Common myeloid progenitor, CD34-positive (primary cell): Measurements from ENCODE around the gene ALS2CL.

Experiments used
- CTCF ChIA-PET: fragments of 350-600 bp; sonication (Branson Sonifier 250); formaldehyde crosslinking; loops from one replicate; lab custom pipeline; 2021; ENCODE audit warnings: antibody characterized with exemption; lab: Charles Lee
- POLR2A ChIA-PET: fragments of 350-600 bp; sonication (Branson Sonifier 250); formaldehyde crosslinking; loops from one replicate; lab custom pipeline; 2021; ENCODE audit warnings: antibody characterized with exemption; lab: Charles Lee
- DNase-seq, 3 donors: peaks; one replicate each; pipeline versions ENCODE4 v3.0.0 to v3.0.0-alpha.2; 2013
- H3K27ac ChIP-seq, 2 experiments: 1 replicate in 1 of 2; 2 replicates in 1 of 2; pipeline ENCODE4 v1.7.0; 2013; ENCODE audit warnings: inconsistent platforms in 2 of 2, low read length in 2 of 2, mild to moderate bottlenecking in 2 of 2, low read depth in 1 of 2, moderate library complexity in 1 of 2; ENCODE audit not compliant: severe bottlenecking in 2 of 2, insufficient read depth in 1 of 2, poor library complexity in 1 of 2
- H3K27me3 ChIP-seq, 5 experiments: replicated peaks in 2 of 5; 1 replicate in 3 of 5; 2 replicates in 2 of 5; pipeline versions ENCODE4 v1.6.1 to v1.7.0; 2013; ENCODE audit warnings: low read length in 4 of 5, mild to moderate bottlenecking in 2 of 5, moderate library complexity in 2 of 5, inconsistent platforms in 1 of 5; ENCODE audit not compliant: insufficient read depth in 5 of 5, control insufficient read depth in 4 of 5
- H3K36me3 ChIP-seq, 4 experiments: 1 replicate in 2 of 4; 2 replicates in 2 of 4; pipeline versions ENCODE4 v1.6.1 to v1.7.0; 2013; ENCODE audit warnings: low read length in 3 of 4, control low read depth in 1 of 4, mild to moderate bottlenecking in 1 of 4; ENCODE audit not compliant: control insufficient read depth in 4 of 4, insufficient read depth in 4 of 4
- H3K4me1 ChIP-seq, 4 experiments: 1 replicate in 3 of 4; 2 replicates in 1 of 4; pipeline versions ENCODE4 v1.6.1 to v1.7.1; 2013; ENCODE audit warnings: low read length in 3 of 4, mild to moderate bottlenecking in 3 of 4, control low read depth in 1 of 4, inconsistent platforms in 1 of 4, moderate library complexity in 1 of 4; ENCODE audit not compliant: control insufficient read depth in 4 of 4, insufficient read depth in 4 of 4; ENCODE audit errors: control extremely low read depth in 1 of 4
- H3K4me3 ChIP-seq, 7 experiments: 1 replicate in 4 of 7; 2 replicates in 3 of 7; pipeline versions ENCODE4 v1.5.1 to v1.7.0; 2013; ENCODE audit warnings: mild to moderate bottlenecking in 7 of 7, low read length in 6 of 7, moderate library complexity in 6 of 7, inconsistent platforms in 2 of 7, low read depth in 2 of 7, control low read depth in 1 of 7; ENCODE audit not compliant: insufficient read depth in 4 of 7, control insufficient read depth in 1 of 7; ENCODE audit errors: extremely low read depth in 1 of 7
- H3K9me3 ChIP-seq, 5 experiments: 1 replicate in 4 of 5; 2 replicates in 1 of 5; pipeline versions ENCODE4 v1.6.1 to v1.7.1; 2013; ENCODE audit warnings: low read length in 4 of 5, mild to moderate bottlenecking in 2 of 5, inconsistent platforms in 1 of 5, low read depth in 1 of 5, moderate library complexity in 1 of 5; ENCODE audit not compliant: control insufficient read depth in 4 of 5, insufficient read depth in 2 of 5; ENCODE audit errors: control extremely low read depth in 1 of 5
- WGBS: methylation state at CpG from one replicate; pipeline ENCODE4 v1.1.5; 2013; ENCODE audit not compliant: insufficient coverage; 5-methylcytosine and 5-hydroxymethylcytosine counted together

The ALS2CL gene

DNA sequence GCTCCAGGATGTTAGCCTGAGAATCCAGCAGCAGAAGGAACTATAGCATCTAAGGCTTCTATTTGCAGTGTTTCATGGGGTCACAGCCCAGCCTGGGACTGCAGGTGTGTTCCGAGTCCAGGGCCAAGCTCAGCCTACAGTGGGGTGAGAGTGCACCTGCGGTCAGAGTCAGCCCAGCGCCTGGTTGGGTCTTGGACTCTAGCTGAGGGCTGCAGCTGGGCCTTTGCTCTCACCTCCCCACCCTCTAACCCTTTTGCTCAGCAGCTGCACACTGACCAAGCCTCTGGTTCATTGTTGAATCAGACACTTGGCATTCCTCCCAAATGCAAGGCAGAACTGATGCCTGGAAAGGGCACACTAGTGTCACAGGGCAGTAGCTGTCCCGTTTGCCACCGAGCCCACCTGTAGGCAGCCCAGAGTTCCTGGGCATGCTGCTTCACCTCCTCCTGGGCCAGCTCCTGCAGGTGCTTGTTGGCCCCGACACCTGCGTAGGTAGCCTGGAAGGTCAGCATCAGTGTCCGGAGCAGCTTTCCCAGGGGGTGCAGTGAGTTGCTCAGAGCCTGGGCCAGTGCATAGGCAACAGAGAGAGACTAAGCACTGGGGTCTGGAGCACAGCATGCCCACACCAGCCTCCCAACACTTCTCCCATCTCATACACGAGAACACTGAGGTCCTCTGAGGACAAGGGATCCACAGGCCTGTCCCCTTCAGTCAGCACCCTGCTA is 17.5 kb downstream of the ALS2CL start:
- H3K27me3 ChIP-seq: no peaks in the 10 kb centered on the region
- H3K4me3 ChIP-seq: no peak overlapping the region
- no peaks in the 10 kb centered on the region for H3K36me3 ChIP-seq
- CTCF ChIA-PET: interaction anchor here (2.5 kb wide), 1 partner anchor 20 kb away, joined by 7 read pairs; no protein-coding TSS in a partner anchor
- peaks cover 0 to 1% (median 0%) of the 10 kb centered on the region in 4 experiments for H3K4me1 ChIP-seq
- no peak for DNase-seq
- 93% methylated on average over 9 of the region's 9 CpGs for WGBS
- no peak overlapping the region for H3K27ac ChIP-seq
- POLR2A ChIA-PET: no interaction called here
- no peaks in the 10 kb centered on the region for H3K9me3 ChIP-seq

DNA sequence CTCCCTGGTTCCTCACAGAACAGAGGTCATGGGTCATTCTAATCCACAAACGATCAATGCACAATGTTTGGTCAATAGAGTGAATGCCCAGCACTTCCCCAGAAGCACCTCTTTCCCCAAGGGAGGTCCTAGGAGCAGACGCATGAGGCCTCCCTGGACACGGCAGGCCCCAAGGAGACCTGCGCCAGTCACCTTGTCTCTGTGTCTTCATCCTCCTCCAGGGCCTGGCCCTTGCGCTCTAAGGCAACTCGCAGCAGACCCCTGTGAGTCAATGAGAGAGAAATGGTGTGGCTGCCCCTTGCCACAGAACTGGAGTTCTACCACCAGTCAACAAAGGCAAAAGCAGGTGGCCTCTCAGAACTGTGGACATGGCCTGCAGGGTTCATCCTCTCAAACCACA is 18.1 kb downstream of the ALS2CL start:
- H3K27me3 ChIP-seq: no peaks in the 10 kb centered on the region
- ChIA-PET CTCF (interaction anchor here (2.5 kb wide), 1 partner anchor 21 kb away, joined by 7 read pairs; no protein-coding TSS in a partner anchor), POLR2A (no interaction called here)
- no peaks in the 10 kb centered on the region for H3K9me3 ChIP-seq
- peaks cover 0 to 1% (median 0%) of the 10 kb centered on the region in 4 experiments for H3K4me1 ChIP-seq
- H3K27ac ChIP-seq: no peak overlapping the region
- no peak for DNase-seq
- 94% methylated on average over 3 of the region's 6 CpGs for WGBS
- no peaks in the 10 kb centered on the region for H3K36me3 ChIP-seq
- no peak overlapping the region for H3K4me3 ChIP-seq

DNA sequence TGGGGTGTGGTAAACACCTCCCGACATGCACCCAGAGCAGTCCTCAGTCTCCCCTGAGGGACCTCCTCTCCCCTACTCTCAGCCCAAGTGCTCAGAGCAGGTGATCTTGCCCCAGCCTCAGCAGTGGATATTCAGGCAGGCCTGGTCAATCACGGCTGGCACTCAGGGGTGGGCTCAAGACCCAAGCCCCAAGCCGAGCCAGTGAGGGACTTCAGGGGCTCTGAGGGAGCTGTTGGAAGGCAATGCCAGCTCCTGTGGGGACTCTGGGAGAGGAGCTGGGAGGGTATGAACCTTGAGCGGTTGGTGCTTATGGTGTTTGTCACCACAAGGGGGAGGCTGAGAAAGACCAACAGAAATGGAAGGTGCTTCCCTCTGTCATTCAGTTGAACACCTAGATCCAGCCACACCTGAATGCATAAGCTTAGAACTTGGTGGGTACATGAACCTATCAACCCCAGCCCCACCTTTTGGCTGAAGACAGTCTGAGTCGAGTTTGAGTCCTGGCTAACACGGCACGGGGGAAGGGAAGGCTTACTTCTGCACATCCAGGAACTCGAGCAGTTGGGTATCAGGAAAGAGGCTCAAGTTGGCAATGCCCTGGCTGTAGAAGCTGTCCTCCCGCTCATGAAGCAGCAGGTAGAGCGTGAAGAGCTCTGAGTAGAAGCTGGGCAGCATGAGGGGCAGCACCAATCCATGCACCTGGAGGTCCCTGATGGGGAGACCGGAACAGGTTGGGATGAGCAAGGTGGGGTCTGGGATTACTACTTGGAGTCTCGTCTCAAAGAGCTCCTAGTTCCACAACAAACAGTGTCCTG is 19.2 kb downstream of the ALS2CL start:
- no peak for DNase-seq
- no peaks in the 10 kb centered on the region for H3K36me3 ChIP-seq
- ChIA-PET CTCF (interaction anchor here (1.6 to 2.5 kb wide), 2 partner anchors 11 to 22 kb away, joined by 5 to 7 read pairs; no protein-coding TSS in a partner anchor), POLR2A (no interaction called here)
- no peak overlapping the region for H3K27ac ChIP-seq
- 96% methylated on average over 9 of the region's 12 CpGs for WGBS
- no peaks in the 10 kb centered on the region for H3K27me3 ChIP-seq
- no peak overlapping the region for H3K4me3 ChIP-seq
- peaks cover 0 to 1% (median 0%) of the 10 kb centered on the region in 4 experiments for H3K4me1 ChIP-seq
- H3K9me3 ChIP-seq: no peaks in the 10 kb centered on the region

DNA sequence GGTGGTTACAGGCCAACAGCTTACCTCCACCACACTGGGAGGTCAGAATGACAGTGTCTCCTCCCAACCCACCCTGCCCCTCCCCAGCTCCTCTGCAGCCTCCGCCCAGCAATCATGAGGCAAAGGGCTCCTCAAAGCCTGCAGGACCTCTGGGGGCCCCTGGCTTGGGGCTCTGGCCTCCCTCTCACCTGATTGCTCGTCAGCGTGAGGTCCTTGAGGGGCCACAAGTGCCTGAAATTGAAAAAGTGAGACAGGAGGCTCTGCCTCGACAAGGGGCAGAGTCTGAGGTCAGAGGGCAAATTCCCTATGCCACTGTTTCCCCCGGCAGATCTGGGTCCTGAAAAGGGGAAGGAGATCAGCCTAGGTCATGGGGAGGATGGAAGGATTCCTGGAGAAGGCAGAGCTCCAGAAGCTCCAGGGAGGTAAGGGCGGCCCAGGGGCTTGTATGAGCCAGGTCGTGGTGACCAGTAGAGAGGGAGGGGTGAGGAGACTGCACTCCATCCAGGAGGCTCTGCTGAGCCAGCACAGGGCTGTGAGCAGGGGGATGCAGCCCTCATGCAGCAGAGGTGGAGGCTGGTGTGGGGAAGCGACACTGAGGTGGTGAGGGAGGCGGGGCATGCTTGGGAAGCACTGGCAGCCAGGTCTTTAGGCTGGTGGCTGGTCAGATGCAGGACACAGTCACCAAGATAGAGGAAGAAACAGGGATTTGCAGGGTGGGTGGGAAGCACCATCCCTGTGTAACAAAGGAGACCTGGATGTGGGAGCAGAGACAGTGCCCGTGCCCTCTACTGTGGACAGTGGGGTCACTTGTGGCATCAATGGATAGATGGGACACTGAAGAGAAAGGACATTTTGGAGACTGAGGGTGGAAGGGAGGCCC is 20.1 kb downstream of the ALS2CL start:
- Histone ChIP-seq H3K27ac (no peak overlapping the region), H3K4me1 (peaks cover 0 to 1% (median 0%) of the 10 kb centered on the region in 4 experiments), H3K4me3 (no peak overlapping the region), H3K9me3 (no peaks in the 10 kb centered on the region), H3K36me3 (no peaks in the 10 kb centered on the region), H3K27me3 (no peaks in the 10 kb centered on the region)
- DNase-seq: no peak
- CTCF ChIA-PET: interaction anchor here (1.6 kb wide), 1 partner anchor 10 kb away, joined by 5 read pairs; no protein-coding TSS in a partner anchor
- POLR2A ChIA-PET: no interaction called here
- 95% methylated on average over 7 of the region's 10 CpGs for WGBS

- ChIA-PET CTCF (no interaction called here), POLR2A (no interaction called here)
- DNase-seq: no peak
- no peaks in the 10 kb centered on the region for H3K36me3 ChIP-seq
- H3K4me3 ChIP-seq: no peak overlapping the region
- no peak overlapping the region for H3K27ac ChIP-seq
- no peaks in the 10 kb centered on the region for H3K27me3 ChIP-seq
- H3K9me3 ChIP-seq: no peaks in the 10 kb centered on the region
- H3K4me1 ChIP-seq: peaks cover 0 to under 1% (median 0%) of the 10 kb centered on the region in 4 experiments
- WGBS: 100% methylated on average over 6 of the region's 6 CpGs
Measured at GRCh38 chr3:46672349-46672695, 21.2 kb downstream of the ALS2CL start.

GRCh38 chr3:46671541-46672348 is 21.7 kb downstream of the ALS2CL start:
- Histone ChIP-seq H3K27ac (no peak overlapping the region), H3K36me3 (no peaks in the 10 kb centered on the region), H3K4me1 (no peaks in the 10 kb centered on the region), H3K9me3 (no peaks in the 10 kb centered on the region), H3K27me3 (no peaks in the 10 kb centered on the region), H3K4me3 (no peak overlapping the region)
- no peak for DNase-seq
- POLR2A ChIA-PET: no interaction called here
- WGBS: 95% methylated on average over 19 of the region's 25 CpGs
- CTCF ChIA-PET: no interaction called here
